Measurements from ENCODE around the gene ADAMTS6.

The ADAMTS6 gene

DNA sequence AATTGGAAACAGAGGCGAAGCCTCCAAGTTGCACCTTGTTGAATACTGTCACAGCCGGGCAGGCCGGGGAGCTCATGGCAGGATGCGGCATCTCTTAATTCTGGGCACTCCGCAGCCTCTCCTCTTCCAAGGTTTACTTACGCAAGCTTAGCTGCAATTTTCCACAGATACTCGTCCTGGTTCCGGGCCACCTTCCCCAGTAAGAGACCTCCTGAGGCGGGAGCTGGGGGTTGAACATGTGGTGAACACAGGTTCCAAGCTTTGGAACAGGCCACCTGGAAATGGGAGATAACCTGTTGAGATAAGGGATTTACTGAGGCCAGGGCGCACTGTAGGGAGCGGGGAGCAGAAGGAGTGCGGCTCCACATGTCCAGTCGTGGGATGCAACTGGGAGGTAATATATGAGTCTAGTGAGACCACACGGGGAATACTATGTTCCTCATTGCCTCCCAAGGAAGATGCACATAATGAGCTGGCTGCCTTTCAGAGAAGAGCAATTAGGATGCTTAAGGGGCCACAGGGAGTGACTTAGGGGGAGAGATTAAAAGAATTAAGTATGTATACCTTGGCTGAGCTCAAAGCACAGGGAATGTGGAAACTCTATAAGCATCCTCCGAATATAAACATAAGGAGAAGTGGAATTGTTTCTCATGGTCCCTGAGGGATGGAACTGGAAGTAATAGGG, 377.8 kb downstream of the ADAMTS6 start:
- Mint-ChIP-seq H3K36me3 (ENCODE audit: low read depth) (no peaks in the 10 kb centered on the region), H3K27ac (no peak overlapping the region), H3K27me3 (ENCODE audit: low read depth, poor library complexity) (no peaks in the 10 kb centered on the region), H3K4me3 (no peak overlapping the region), H3K9me3 (peaks cover 8% of the 10 kb centered on the region), H3K4me1 (peaks cover 37% of the 10 kb centered on the region)
- TF ChIP-seq, protein P1, sequence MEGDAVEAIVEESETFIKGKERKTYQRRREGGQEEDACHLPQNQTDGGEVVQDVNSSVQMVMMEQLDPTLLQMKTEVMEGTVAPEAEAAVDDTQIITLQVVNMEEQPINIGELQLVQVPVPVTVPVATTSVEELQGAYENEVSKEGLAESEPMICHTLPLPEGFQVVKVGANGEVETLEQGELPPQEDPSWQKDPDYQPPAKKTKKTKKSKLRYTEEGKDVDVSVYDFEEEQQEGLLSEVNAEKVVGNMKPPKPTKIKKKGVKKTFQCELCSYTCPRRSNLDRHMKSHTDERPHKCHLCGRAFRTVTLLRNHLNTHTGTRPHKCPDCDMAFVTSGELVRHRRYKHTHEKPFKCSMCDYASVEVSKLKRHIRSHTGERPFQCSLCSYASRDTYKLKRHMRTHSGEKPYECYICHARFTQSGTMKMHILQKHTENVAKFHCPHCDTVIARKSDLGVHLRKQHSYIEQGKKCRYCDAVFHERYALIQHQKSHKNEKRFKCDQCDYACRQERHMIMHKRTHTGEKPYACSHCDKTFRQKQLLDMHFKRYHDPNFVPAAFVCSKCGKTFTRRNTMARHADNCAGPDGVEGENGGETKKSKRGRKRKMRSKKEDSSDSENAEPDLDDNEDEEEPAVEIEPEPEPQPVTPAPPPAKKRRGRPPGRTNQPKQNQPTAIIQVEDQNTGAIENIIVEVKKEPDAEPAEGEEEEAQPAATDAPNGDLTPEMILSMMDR (IDR thresholded peaks at IDR 0.05): no peak
- DNase-seq: no peak

DNA sequence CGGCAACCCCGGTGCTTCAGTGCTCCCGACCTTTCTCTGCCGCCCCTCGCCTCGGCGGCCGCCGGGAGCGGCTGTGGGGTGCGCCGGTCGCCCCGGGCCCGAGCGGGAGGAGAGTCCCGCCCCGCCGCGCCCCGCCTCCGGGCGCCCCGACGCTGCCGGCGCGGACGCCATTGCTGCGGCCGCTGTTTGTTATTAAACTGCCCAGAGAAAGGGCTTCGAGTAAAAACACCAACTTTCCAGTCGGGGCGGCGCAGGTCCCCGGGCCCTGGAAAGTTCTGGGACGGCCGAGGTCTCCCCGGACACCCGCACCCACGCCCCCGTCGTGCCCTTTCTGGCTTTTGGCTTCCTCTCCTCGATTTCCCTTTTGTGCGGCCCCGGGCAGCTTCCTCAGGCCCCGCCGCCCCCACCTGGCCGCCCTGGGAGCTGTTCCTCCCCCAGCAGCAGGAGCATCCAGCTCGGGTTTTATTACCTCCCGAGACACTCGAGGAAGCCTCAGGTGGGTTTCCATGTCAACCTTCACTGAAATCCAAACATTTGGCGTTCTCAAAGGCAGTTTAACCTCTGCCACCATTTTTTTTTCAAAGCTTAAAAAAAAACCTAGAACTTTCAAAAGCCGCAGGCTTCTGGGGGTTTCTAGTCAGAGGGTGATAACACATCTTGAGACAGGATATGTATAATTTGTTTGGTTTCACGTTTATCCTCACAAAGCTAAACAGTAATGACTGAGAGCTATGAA, 378.6 kb downstream of the ADAMTS6 start:
- Mint-ChIP-seq H3K36me3 (ENCODE audit: low read depth) (no peaks in the 10 kb centered on the region), H3K4me3 (no peak overlapping the region), H3K27ac (no peak overlapping the region), H3K9me3 (peaks cover 6% of the 10 kb centered on the region), H3K4me1 (peaks cover 37% of the 10 kb centered on the region), H3K27me3 (ENCODE audit: low read depth, poor library complexity) (no peaks in the 10 kb centered on the region)
- no peak for DNase-seq
- TF ChIP-seq, protein P1 (IDR thresholded peaks at IDR 0.05): no peak

DNA sequence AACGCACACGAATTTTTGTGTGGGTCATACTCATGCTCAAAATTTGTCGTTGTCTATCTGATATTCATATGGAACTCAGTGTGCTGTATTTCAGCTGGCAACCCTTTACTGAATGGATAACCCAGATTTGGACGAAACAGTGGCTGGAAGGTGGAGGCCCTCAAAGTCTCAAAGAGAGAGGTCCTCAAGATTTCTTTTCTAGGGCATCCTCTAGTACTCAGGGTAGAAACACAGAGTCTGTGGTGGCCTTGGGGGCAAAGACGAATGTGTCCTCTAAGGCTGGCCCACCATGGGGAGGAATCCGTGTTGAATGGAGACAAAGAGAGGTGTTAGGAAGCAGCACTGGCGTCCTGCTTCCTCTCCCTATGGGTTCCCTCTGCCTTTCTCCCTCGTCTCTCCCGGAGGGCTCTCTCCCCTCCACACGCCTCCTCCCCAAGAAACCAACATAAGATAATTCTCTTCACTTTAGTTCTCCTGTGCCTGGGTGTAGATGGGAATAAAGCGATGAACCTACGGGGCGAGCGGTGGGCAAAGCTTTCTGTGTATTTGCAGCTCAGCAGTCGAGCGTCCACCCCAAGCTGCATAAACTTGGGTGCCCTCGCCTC, 379.2 kb downstream of the ADAMTS6 start:
- Mint-ChIP-seq H3K36me3 (ENCODE audit: low read depth) (no peaks in the 10 kb centered on the region), H3K4me3 (no peak overlapping the region), H3K4me1 (peaks cover 37% of the 10 kb centered on the region), H3K27me3 (ENCODE audit: low read depth, poor library complexity) (no peaks in the 10 kb centered on the region), H3K27ac (no peak overlapping the region), H3K9me3 (peaks cover 6% of the 10 kb centered on the region)
- DNase-seq: no peak
- TF ChIP-seq, protein P1 (IDR thresholded peaks at IDR 0.05): no peak

DNA sequence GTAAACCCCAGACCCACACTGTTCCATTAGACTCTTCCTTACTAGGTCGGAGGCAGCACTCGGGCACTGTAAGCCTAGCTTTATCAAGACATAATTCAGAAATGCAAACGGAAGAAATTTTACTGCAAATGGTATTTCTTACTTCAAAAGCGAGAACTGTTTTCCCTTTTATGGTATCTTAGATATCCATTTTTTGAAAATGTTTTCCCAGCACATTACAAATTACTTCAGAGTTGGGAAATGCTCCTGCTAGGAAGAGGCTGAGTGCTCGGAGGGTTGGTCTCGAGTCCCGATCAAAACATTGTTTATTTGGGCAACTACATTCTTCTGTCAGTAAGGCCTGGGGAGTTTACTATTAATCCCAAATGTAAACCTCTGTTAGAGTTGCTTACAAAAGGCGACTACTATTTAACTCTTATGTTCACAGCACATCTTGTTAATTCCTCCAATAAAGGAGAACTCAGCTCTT, 380.1 kb downstream of the ADAMTS6 start:
- Mint-ChIP-seq H3K27ac (peak overlapping the region; percentile 72), H3K4me3 (no peak overlapping the region), H3K9me3 (peaks cover 6% of the 10 kb centered on the region), H3K4me1 (peaks cover 37% of the 10 kb centered on the region), H3K27me3 (ENCODE audit: low read depth, poor library complexity) (no peaks in the 10 kb centered on the region), H3K36me3 (ENCODE audit: low read depth) (no peaks in the 10 kb centered on the region)
- TF ChIP-seq, protein P1 (IDR thresholded peaks at IDR 0.05): no peak
- DNase-seq: no peak

DNA sequence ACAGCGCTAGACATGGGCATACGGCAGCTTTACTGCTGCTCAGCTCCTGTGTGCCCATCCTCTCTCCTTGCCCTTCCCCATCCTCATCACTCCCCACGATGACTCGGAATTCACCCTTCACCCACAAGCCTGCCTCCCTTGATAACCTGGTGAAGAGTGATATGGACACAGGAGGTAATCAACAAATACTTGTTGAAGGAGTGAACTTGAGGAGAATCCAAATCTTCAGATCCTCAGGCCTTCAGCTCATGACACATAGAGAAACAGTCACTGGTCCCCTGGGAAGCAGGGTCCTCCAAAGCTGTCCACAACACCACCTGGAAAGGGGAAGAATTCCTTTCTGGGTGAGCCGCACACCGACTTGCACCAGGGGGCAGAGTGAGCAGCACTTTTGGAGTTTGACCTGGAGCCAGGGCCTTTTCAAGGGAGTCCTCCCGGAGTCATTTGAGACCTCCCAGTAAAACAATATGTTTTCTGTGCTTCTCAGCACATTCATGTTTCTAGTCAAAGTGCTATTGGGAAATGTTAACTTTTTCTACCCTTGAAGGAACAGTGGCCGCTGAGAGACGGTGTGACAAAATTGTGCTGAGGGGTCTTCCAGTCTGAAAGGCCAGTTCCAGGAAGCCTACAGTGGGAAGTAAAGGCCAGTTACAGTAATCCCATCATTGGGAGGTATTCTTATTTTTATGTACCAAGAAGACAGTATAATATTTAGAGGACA, 380.6 kb downstream of the ADAMTS6 start:
- H3K27me3 Mint-ChIP-seq (ENCODE audit: low read depth, poor library complexity): no peaks in the 10 kb centered on the region
- peak overlapping the region; percentile 72 for H3K27ac Mint-ChIP-seq
- peak; percentile 52 for DNase-seq
- peaks cover 6% of the 10 kb centered on the region for H3K9me3 Mint-ChIP-seq
- TF ChIP-seq, protein P1 (IDR thresholded peaks at IDR 0.05): peak; percentile 56
- H3K36me3 Mint-ChIP-seq (ENCODE audit: low read depth): no peaks in the 10 kb centered on the region
- H3K4me1 Mint-ChIP-seq: peaks cover 37% of the 10 kb centered on the region
- H3K4me3 Mint-ChIP-seq: no peak overlapping the region

Measured in nephron progenitor cell (in vitro differentiated cells).